Omental fat pad (tissue), 4 donors: ENCODE data around the gene LHPP. TPM values are rescaled to one million over a fixed set of nuclear protein-coding genes. Genes with fewer than 3 reads are reported as not detected.

ENCODE experiments used
- ATAC-seq: fragments of 150-250 bp; one replicate; pipeline ENCODE4 v1.9.1; 2016; ENCODE audit warnings: mild to moderate bottlenecking, moderate library complexity; ENCODE audit not compliant: low FRiP score
- DNase-seq: peaks from one replicate; pipeline ENCODE4 v3.0.0-alpha.2; 2019; ENCODE audit warnings: low spot score
- total RNA-seq, 4 donors: library from RNA; depleted of rRNA; stranded (reverse); fragments of >200 nt; gene quantifications; one replicate each; pipeline ENCODE4 v1.1.0, GENCODE V29; 2016
- TF ChIP-seq, protein P1 (sequence below), 3 donors: fragments of 450-650 bp; IDR thresholded peaks; one replicate each; pipeline ENCODE4 v1.5.1; 2016 to 2017; ENCODE audit warnings: antibody characterized with exemption in 3 of 3, mild to moderate bottlenecking in 3 of 3, moderate library complexity in 2 of 3

Gene LHPP
- total RNA-seq, 4 donors from 2014 or later, result 10.1 to 16.2 (median 13.7) TPM

DNA sequence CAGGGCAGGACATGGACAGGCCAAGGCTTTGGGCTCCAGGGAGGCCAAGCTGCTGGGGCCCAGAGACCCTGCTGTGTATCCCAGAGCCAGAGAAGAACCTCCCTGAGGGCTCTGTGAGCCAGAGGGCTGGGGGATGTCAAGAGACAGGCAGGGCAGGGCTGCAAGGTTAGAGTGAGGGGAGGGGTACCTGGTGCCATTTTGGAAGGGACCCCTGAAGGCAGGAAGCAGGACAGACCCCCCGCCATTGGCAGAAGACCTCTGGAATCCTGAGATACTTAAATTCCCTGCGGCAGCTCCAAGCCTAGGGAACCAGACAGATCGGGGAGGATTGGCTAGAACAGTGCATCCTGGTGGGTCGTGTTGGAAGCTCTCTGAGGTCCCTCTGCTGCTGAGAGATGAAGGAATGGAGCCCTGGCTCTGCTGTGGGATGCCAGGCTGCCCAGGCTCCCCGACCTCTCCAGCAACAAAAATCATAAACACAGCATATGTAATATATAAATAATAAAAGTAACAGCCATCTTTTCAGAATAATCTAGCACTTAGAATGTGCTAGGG is 75.0 kb downstream of the LHPP start:
- no peak for DNase-seq
- TF ChIP-seq, protein P1, sequence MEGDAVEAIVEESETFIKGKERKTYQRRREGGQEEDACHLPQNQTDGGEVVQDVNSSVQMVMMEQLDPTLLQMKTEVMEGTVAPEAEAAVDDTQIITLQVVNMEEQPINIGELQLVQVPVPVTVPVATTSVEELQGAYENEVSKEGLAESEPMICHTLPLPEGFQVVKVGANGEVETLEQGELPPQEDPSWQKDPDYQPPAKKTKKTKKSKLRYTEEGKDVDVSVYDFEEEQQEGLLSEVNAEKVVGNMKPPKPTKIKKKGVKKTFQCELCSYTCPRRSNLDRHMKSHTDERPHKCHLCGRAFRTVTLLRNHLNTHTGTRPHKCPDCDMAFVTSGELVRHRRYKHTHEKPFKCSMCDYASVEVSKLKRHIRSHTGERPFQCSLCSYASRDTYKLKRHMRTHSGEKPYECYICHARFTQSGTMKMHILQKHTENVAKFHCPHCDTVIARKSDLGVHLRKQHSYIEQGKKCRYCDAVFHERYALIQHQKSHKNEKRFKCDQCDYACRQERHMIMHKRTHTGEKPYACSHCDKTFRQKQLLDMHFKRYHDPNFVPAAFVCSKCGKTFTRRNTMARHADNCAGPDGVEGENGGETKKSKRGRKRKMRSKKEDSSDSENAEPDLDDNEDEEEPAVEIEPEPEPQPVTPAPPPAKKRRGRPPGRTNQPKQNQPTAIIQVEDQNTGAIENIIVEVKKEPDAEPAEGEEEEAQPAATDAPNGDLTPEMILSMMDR (IDR thresholded peaks at IDR 0.05), result no peak
- ATAC-seq, result no peak

DNA sequence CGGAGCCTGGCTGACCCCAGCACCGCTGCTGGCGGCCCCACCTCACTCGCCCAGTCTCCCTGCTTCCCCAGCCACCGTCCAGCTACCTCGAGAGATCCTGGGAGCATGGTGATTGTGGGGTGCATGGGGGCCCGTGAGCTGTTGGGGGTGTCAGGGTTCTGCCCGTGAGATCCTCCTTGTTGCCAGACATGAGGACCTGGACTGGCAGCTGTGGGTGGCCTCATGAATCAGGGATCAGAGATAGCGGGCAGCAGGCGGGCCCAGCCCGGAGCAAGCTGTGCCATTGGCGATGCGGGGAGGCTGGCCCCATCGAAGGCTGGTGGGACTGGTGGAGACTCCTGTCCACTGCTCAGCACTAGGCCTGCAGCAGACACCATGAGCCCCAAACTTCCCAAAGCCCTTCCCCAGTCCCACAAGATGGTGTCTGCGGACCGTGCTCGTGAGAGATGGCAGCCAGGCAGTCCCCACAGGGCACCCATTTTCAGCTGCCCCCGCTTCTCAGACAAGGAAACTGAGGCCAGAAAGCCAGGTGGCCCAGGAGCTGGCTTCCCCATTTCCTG is 75.6 kb downstream of the LHPP start:
- no peak for ATAC-seq
- DNase-seq, result no peak
- TF ChIP-seq, protein P1 (IDR thresholded peaks at IDR 0.05), result no peak

DNA sequence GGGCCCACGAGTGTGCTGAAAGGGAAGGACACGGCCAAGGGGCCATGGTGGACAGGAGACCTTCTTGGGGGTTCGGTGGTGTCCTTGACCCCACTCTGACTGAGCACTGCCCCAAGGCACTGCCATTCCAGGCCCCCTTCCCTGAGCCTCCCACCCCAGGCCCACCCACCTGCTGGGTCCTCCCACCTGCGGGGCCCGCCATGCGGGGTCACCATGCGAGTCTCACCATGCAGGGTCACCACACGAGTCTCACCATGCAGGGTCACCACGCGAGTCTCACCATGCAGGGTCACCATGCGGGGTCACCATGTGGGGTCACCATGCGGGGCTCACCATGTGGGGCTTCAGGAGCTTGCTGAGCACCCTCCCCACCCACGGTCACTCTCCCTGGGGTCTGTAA is 76.3 kb downstream of the LHPP start:
- TF ChIP-seq, protein P1 (IDR thresholded peaks at IDR 0.05), result no peak
- DNase-seq (no peak), ATAC-seq (no peak)

DNA sequence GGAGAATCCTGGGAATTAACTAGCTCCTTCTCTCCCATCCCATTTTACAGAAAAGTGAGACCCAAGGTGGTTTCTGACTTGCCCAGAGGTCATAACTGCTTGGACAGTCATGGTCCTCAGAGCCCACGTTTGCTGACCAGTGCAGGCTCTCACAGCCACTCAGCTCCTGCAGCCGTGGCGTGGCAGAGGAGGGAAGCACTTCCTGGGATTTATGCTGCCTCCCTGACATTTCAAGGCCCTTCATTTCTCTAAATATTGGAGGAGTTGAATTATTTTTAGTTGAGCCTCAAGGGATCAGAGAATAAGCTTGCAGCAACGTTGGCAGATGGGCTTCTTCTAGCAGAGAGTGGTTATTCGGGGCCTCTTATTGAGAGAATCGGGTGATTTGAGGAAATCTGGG is 77.1 kb downstream of the LHPP start:
- ATAC-seq, result no peak
- no peak for DNase-seq
- TF ChIP-seq, protein P1 (IDR thresholded peaks at IDR 0.05), result no peak

DNA sequence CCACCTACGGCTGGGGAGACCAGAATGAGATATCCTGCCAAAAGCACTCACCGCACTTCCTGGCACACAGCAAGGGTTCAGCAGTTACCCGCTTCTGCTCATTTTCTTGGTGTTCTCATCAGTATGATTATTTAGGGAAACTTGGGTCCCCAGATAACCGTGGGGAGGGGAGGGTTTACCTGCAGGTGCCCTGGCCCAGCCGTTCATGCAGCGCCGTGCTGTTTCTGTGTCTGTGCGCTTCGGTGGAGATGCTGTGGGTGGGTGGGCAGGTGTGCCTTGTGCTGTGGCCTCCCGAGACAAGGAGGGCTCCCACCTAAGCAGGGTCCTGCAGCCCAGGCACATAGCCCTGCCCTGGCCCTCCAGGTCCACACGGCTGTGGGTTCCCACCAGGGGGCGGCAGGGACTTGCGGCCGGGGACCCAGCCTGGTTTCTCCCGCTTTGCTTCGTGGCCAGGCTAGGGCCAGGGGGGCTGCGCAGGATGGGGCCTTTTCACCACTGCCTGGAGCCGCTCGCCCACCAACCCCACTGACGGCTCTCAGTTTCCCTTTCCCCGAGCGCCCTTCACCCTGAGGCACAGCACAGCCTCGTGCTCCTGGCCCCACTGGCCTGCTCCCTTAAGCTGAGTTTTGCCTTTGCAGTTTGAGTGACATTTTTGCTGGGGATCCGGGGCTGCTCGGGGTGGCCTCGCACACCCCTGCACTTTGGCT is 78.5 kb downstream of the LHPP start:
- TF ChIP-seq, protein P1 (IDR thresholded peaks at IDR 0.05), result no peak
- ATAC-seq, result peak; percentile 63
- DNase-seq, result peak; percentile 32

DNA sequence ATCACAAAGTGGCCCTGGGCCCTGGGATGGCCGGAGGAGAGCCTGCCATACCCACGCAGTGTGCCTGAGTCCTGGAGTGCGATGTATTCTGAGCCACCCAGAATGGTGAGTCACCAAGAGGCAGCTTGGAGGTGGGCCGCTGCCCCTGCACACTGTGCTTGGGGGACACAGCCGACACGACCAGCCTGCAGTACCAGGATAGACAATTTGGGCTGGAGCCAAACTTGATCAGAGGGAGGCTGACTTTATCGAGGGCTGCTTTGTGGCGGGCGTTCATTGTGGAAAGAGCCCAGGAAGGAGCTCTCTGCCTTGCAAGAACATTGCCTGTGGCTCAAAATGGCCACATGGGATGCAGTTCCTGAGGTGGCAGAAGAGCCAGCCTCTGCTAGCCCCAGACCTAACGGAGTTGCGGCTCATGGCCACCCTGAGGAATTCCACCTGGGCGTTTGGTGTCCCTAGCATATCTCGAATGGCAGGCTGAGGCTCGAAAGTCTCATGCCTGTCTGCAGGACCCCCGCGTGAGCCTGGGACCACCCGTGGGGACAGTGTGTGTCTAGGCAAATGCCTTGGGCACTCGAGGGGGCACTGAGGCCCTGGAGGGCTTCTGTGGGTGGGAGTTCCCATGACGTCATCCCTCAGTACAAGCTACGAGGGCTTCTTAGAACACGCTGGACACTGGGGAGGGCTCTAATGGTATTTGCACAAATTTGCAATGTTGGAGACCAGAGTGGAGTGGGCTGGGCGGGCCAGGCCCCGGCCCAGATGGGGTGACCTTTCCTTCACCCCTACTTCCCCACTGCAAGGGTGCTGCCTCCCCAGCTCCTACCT is 79.7 kb downstream of the LHPP start:
- no peak for DNase-seq
- TF ChIP-seq, protein P1 (IDR thresholded peaks at IDR 0.05), result no peak
- ATAC-seq, result no peak
